ENCODE measurements around the gene SIPA1L3. TPM values are rescaled to one million over a fixed set of nuclear protein-coding genes. Genes with fewer than 3 reads are reported as not detected.

The SIPA1L3 gene
- total and polyA plus RNA-seq, 4 donors = 9.6 to 50.5 (median 27.6) TPM

GRCh38 chr19:38141108-38141507, 234.1 kb downstream of the SIPA1L3 start:
- Histone ChIP-seq H3K27ac (ENCODE audit: low read depth in 1 of 2, low read length in 1 of 2) (no peak overlapping the region), H3K9ac (ENCODE audit: insufficient read depth in 1 of 2, low read length in 2 of 2) (no peak overlapping the region), H3K4me3 (no peak overlapping the region), H3K27me3 (ENCODE audit: control insufficient read depth in 3 of 3, insufficient read depth in 3 of 3, low read length in 2 of 3) (no peaks in the 10 kb centered on the region), H3K36me3 (ENCODE audit: control insufficient read depth in 4 of 4, insufficient read depth in 4 of 4, low read length in 4 of 4) (peaks cover 0 to 21% (median 3%) of the 10 kb centered on the region in 4 donors), H3K4me1 (ENCODE audit: control insufficient read depth in 5 of 5, insufficient read depth in 5 of 5, low read length in 5 of 5) (no peaks in the 10 kb centered on the region), H3K9me3 (ENCODE audit: control insufficient read depth in 4 of 4, insufficient read depth in 3 of 4, low read length in 3 of 4) (no peaks in the 10 kb centered on the region)
- WGBS, 2 donors = 95 to 96% methylated on average over 13 of the region's 13 CpGs
- TF ChIP-seq CTCF (IDR thresholded peaks at IDR 0.05; ENCODE audit: control extremely low read depth, extremely low read depth) = no peak
- ATAC-seq (ENCODE audit: insufficient read depth, low FRiP score) = no peak
- DNase-seq = no peak

- 73 to 77% methylated on average over 17 of the region's 17 CpGs for WGBS, 2 donors
- ATAC-seq (ENCODE audit: insufficient read depth, low FRiP score) = no peak
- peaks cover 0 to 17% (median 4%) of the 10 kb centered on the region in 4 donors for H3K36me3 ChIP-seq (ENCODE audit: control insufficient read depth in 4 of 4, insufficient read depth in 4 of 4, low read length in 4 of 4)
- H3K4me3 ChIP-seq = no peak overlapping the region
- no peak overlapping the region for H3K27ac ChIP-seq (ENCODE audit: low read depth in 1 of 2, low read length in 1 of 2)
- peak; percentile 7 for TF ChIP-seq CTCF (IDR thresholded peaks at IDR 0.05; ENCODE audit: control extremely low read depth, extremely low read depth)
- H3K4me1 ChIP-seq (ENCODE audit: control insufficient read depth in 5 of 5, insufficient read depth in 5 of 5, low read length in 5 of 5) = no peaks in the 10 kb centered on the region
- peak; percentile 67 to 73 (median 69) for DNase-seq
- H3K9ac ChIP-seq (ENCODE audit: insufficient read depth in 1 of 2, low read length in 2 of 2) = no peak overlapping the region
- no peaks in the 10 kb centered on the region for H3K9me3 ChIP-seq (ENCODE audit: control insufficient read depth in 4 of 4, insufficient read depth in 3 of 4, low read length in 3 of 4)
- H3K27me3 ChIP-seq (ENCODE audit: control insufficient read depth in 3 of 3, insufficient read depth in 3 of 3, low read length in 2 of 3) = no peaks in the 10 kb centered on the region
These were observed 235.4 kb downstream of the SIPA1L3 start for GRCh38 chr19:38142176-38143035.

- ATAC-seq (ENCODE audit: insufficient read depth, low FRiP score) (no peak), DNase-seq (no peak)
- 82 to 83% methylated on average over 5 of the region's 5 CpGs for WGBS, 2 donors
- H3K9me3 ChIP-seq (ENCODE audit: control insufficient read depth in 4 of 4, insufficient read depth in 3 of 4, low read length in 3 of 4) = no peaks in the 10 kb centered on the region
- no peak overlapping the region for H3K4me3 ChIP-seq
- H3K27ac ChIP-seq (ENCODE audit: low read depth in 1 of 2, low read length in 1 of 2) = no peak overlapping the region
- H3K4me1 ChIP-seq (ENCODE audit: control insufficient read depth in 5 of 5, insufficient read depth in 5 of 5, low read length in 5 of 5) = no peaks in the 10 kb centered on the region
- no peak overlapping the region for H3K9ac ChIP-seq (ENCODE audit: insufficient read depth in 1 of 2, low read length in 2 of 2)
- H3K27me3 ChIP-seq (ENCODE audit: control insufficient read depth in 3 of 3, insufficient read depth in 3 of 3, low read length in 2 of 3) = no peaks in the 10 kb centered on the region
- peaks cover 0 to 16% (median 4%) of the 10 kb centered on the region in 4 donors for H3K36me3 ChIP-seq (ENCODE audit: control insufficient read depth in 4 of 4, insufficient read depth in 4 of 4, low read length in 4 of 4)
- TF ChIP-seq CTCF (IDR thresholded peaks at IDR 0.05; ENCODE audit: control extremely low read depth, extremely low read depth) = no peak
These were observed 236.8 kb downstream of the SIPA1L3 start for GRCh38 chr19:38143847-38144246.

Measured in lung (tissue), 12 donors.